OCI-LY7 (cell line): Measurements from ENCODE around the gene EXOC6B.

ENCODE experiments used
- CTCF ChIP-seq: fragments of 200-600 bp; sonication (generic); conservative IDR thresholded peaks from 2 replicates; pipeline ENCODE4 v1.5.1; 2014; ENCODE audit warnings: mild to moderate bottlenecking, antibody characterized with exemption, low read length, moderate library complexity, mixed read lengths
- EZH2phosphoT487 ChIP-seq: fragments of 200-600 bp; sonication (generic); IDR thresholded peaks from 2 replicates; pipeline ENCODE4 v1.6.1; 2018; ENCODE audit warnings: low read depth, borderline replicate concordance, mild to moderate bottlenecking, mixed run types, antibody characterized with exemption, low read length, moderate library complexity, mixed read lengths

GRCh38 chr2:72513011-72513410 is 312.8 kb downstream of the EXOC6B start:
- TF ChIP-seq CTCF (no peak), EZH2phosphoT487 (no peak)
